Erythroblast (primary cell): Measurements from ENCODE around the gene AGFG2.
"Not testable (repeated sequence)": the region's sequence is repeated elsewhere in the genome, so short reads cannot be mapped to it uniquely, and the experiment has no call there.

ENCODE experiments used
- DNase-seq, 2 experiments: peaks; one replicate each; lab custom pipeline; 2025; lab: John Stamatoyannopoulos, UW
- GATA1 ChIP-seq: IDR thresholded peaks from 2 replicates; pipeline ENCODE4 v1.6.1; 2011; ENCODE audit warnings: low read depth, mild to moderate bottlenecking, control low read depth, low read length, moderate library complexity
- POLR2A ChIP-seq: IDR thresholded peaks from 2 replicates; pipeline ENCODE4 v1.6.1; 2011; ENCODE audit warnings: mild to moderate bottlenecking, low read length

Gene AGFG2

GRCh38 chr7:100553032-100553431 is 14.0 kb downstream of the AGFG2 start:
- DNase-seq = no peak
- TF ChIP-seq GATA1 = no peak
- TF ChIP-seq POLR2A = no peak

- no peak for TF ChIP-seq GATA1
- no peak for TF ChIP-seq POLR2A
- DNase-seq = no peak
These were observed 16.7 kb downstream of the AGFG2 start for GRCh38 chr7:100555701-100556100.

- TF ChIP-seq GATA1 (no peak), POLR2A (peak; percentile 61)
These were observed 17.5 kb downstream of the AGFG2 start for GRCh38 chr7:100556541-100556940.

GRCh38 chr7:100559127-100559526 is 20.1 kb downstream of the AGFG2 start:
- no peak for TF ChIP-seq GATA1
- TF ChIP-seq POLR2A = no peak
- DNase-seq = no peak

More at GRCh38 chr7:100556541-100556940, 17.5 kb downstream of the AGFG2 start:
- DNase-seq = peak; percentile 82 to 84

GRCh38 chr7:100561491-100562194 is 22.6 kb downstream of the AGFG2 start:
- DNase-seq = no peak
- no peak for TF ChIP-seq POLR2A
- TF ChIP-seq GATA1 = no peak

- no peak for TF ChIP-seq POLR2A
- no peak for TF ChIP-seq GATA1
- no peak for DNase-seq
These were observed 23.4 kb downstream of the AGFG2 start for GRCh38 chr7:100562195-100563099.

- DNase-seq = no peak
- no peak for TF ChIP-seq POLR2A
- TF ChIP-seq GATA1 = no peak
These were observed 24.1 kb downstream of the AGFG2 start for GRCh38 chr7:100563100-100563564.

GRCh38 chr7:100563809-100564400 is 24.9 kb downstream of the AGFG2 start:
- DNase-seq = peak; percentile 80 to 88
- no peak for TF ChIP-seq POLR2A
- TF ChIP-seq GATA1 = no peak

GRCh38 chr7:100564405-100564804 is 25.4 kb downstream of the AGFG2 start:
- not testable (repeated sequence) for DNase-seq

- DNase-seq = no peak
- TF ChIP-seq POLR2A (no peak), GATA1 (no peak)
These were observed 26.1 kb downstream of the AGFG2 start for GRCh38 chr7:100565133-100565571.

GRCh38 chr7:100566018-100566531 is 27.1 kb downstream of the AGFG2 start:
- TF ChIP-seq POLR2A (no peak), GATA1 (no peak)

GRCh38 chr7:100567031-100567730 is 28.2 kb downstream of the AGFG2 start:
- no peak for DNase-seq
- no peak for TF ChIP-seq GATA1
- TF ChIP-seq POLR2A = no peak

More at GRCh38 chr7:100566018-100566531, 27.1 kb downstream of the AGFG2 start:
- DNase-seq = no peak

- TF ChIP-seq POLR2A (no peak), GATA1 (no peak)
- no peak for DNase-seq
These were observed 28.8 kb downstream of the AGFG2 start for GRCh38 chr7:100567751-100568175.
